Body of pancreas (tissue), 4 donors: Measurements from ENCODE around the gene PREX1. TPM values are rescaled to one million over a fixed set of nuclear protein-coding genes. Genes with fewer than 3 reads are reported as not detected.

Experiments
- ATAC-seq: fragments of 150-250 bp; one replicate; pipeline ENCODE4 v1.9.1; 2016
- DNase-seq, 4 donors: peaks; one replicate each; pipeline ENCODE4 v3.0.0-alpha.2; 2019
- H3K27ac ChIP-seq, 4 donors: fragments of 200-600 bp; sonication (generic); 1 replicate in 3 of 4; 2 replicates in 1 of 4; pipeline versions ENCODE4 v1.5.1 to v1.6.1; 2016 to 2019; ENCODE audit warnings: mild to moderate bottlenecking in 1 of 4, mixed read lengths in 1 of 4, moderate library complexity in 1 of 4
- H3K27me3 ChIP-seq, 2 donors: fragments of 200-600 bp; sonication (generic); one replicate each; pipeline ENCODE4 v1.6.0; 2016; ENCODE audit warnings: mild to moderate bottlenecking in 1 of 2
- H3K36me3 ChIP-seq, 2 donors: fragments of 200-600 bp; sonication (generic); replicated peaks in 1 of 2; 2 replicates each; pipeline ENCODE4 v1.5.1; 2016; ENCODE audit warnings: low read depth in 2 of 2; ENCODE audit not compliant: insufficient read depth in 1 of 2
- H3K4me1 ChIP-seq: fragments of 200-600 bp; sonication (generic); one replicate; pipeline ENCODE4 v1.6.0; 2016
- H3K4me3 ChIP-seq, 2 donors: fragments of 200-600 bp; sonication (generic); 1 replicate in 1 of 2; 2 replicates in 1 of 2; pipeline ENCODE4 v1.5.1; 2016 to 2019
- H3K9me3 ChIP-seq, 3 donors: fragments of 200-600 bp; sonication (generic); 1 replicate in 2 of 3; 2 replicates in 1 of 3; pipeline ENCODE4 v1.5.1; 2016
- CTCF ChIP-seq, 7 experiments: fragments of 450-650 bp in 4 of 7; fragments of 200-600 bp in 3 of 7; sonication (generic) in 3 of 7; IDR thresholded peaks; one replicate each; pipeline ENCODE4 v1.5.1; 2016 to 2019; ENCODE audit warnings: antibody characterized with exemption in 7 of 7
- POLR2A ChIP-seq, 3 donors: fragments of 450-650 bp; IDR thresholded peaks; one replicate each; pipeline ENCODE4 v1.6.1; 2016; ENCODE audit warnings: antibody characterized with exemption in 3 of 3, mild to moderate bottlenecking in 2 of 3
- WGBS, 2 donors: methylation state at CpG; one replicate each; pipeline ENCODE4 v1.1.5; 2017; 5-methylcytosine and 5-hydroxymethylcytosine counted together
- intact Hi-C: fragments of 100-400 bp; cut with DNase I; formaldehyde crosslinking; loops from one replicate; pipeline ENCODE4 v1.15.1; 2023
- total RNA-seq, 2 donors: library from RNA; depleted of rRNA; stranded (reverse); fragments of >200 nt; gene quantifications; one replicate each; pipeline ENCODE4 v1.1.0, GENCODE V29; 2016

PREX1 gene
- total RNA-seq, 2 donors from 2014 or later = 9.1 to 14.5 TPM

GRCh38 chr20:48662711-48663110, 165.1 kb downstream of the PREX1 start:
- H3K27me3 ChIP-seq = peaks cover 0 to 4% of the 10 kb centered on the region in 2 donors
- peaks cover 14% of the 10 kb centered on the region for H3K4me1 ChIP-seq
- DNase-seq (no peak), ATAC-seq (no peak)
- intact Hi-C loops = no loop called here
- no peak overlapping the region for H3K27ac ChIP-seq
- no peak overlapping the region for H3K4me3 ChIP-seq
- no peaks in the 10 kb centered on the region for H3K36me3 ChIP-seq
- WGBS, 2 donors = 86 to 90% methylated on average over 2 to 5 of the region's 6 CpGs
- TF ChIP-seq POLR2A (IDR thresholded peaks at IDR 0.05) (no peak), CTCF (IDR thresholded peaks at IDR 0.05) (no peak)
- H3K9me3 ChIP-seq = no peaks in the 10 kb centered on the region

GRCh38 chr20:48661575-48662455, 166.0 kb downstream of the PREX1 start:
- intact Hi-C loops = no loop called here
- ATAC-seq (no peak), DNase-seq (no peak)
- WGBS, 2 donors = 86 to 90% methylated on average over 14 of the region's 14 CpGs
- TF ChIP-seq CTCF (IDR thresholded peaks at IDR 0.05) (no peak), POLR2A (IDR thresholded peaks at IDR 0.05) (no peak)
- Histone ChIP-seq H3K27ac (no peak overlapping the region), H3K36me3 (no peaks in the 10 kb centered on the region), H3K4me1 (peaks cover 14% of the 10 kb centered on the region), H3K9me3 (no peaks in the 10 kb centered on the region), H3K4me3 (no peak overlapping the region), H3K27me3 (peaks cover 0 to 4% of the 10 kb centered on the region in 2 donors)

- peaks cover 0 to 4% of the 10 kb centered on the region in 2 donors for H3K27me3 ChIP-seq
- TF ChIP-seq POLR2A (IDR thresholded peaks at IDR 0.05) (no peak), CTCF (IDR thresholded peaks at IDR 0.05) (no peak)
- H3K4me1 ChIP-seq = peaks cover 14% of the 10 kb centered on the region
- no peak overlapping the region for H3K27ac ChIP-seq
- no peak for DNase-seq
- WGBS, 2 donors = 90 to 92% methylated on average over 9 of the region's 9 CpGs
- H3K36me3 ChIP-seq = no peaks in the 10 kb centered on the region
- ATAC-seq = no peak
- H3K9me3 ChIP-seq = no peaks in the 10 kb centered on the region
- intact Hi-C loops = no loop called here
- no peak overlapping the region for H3K4me3 ChIP-seq
These were observed 167.0 kb downstream of the PREX1 start for GRCh38 chr20:48660788-48661187.

- DNase-seq = peak; percentile 76 to 89 (median 84)
These were observed 167.9 kb downstream of the PREX1 start for GRCh38 chr20:48659858-48660257.

More at GRCh38 chr20:48659858-48660257, 167.9 kb downstream of the PREX1 start:
- peak; percentile 72 for ATAC-seq
- no peak for TF ChIP-seq CTCF (IDR thresholded peaks at IDR 0.05)
- TF ChIP-seq POLR2A (IDR thresholded peaks at IDR 0.05) = no peak
- Histone ChIP-seq H3K27me3 (peaks cover 0 to 4% of the 10 kb centered on the region in 2 donors), H3K9me3 (no peaks in the 10 kb centered on the region), H3K4me1 (peaks cover 14% of the 10 kb centered on the region), H3K36me3 (no peaks in the 10 kb centered on the region), H3K27ac (no peak overlapping the region), H3K4me3 (no peak overlapping the region)
- 25 to 36% methylated on average over 3 to 8 of the region's 8 CpGs for WGBS, 2 donors
- intact Hi-C loops = no loop called here
